Tibial artery (tissue), 4 donors: Measurements from ENCODE around the gene CD200R1L.

Experiments used
- DNase-seq, 2 donors: peaks; one replicate each; pipeline ENCODE4 v3.0.0-alpha.2; 2019
- H3K27ac ChIP-seq, 2 donors: fragments of 200-600 bp; sonication (generic) in 1 of 2; 1 replicate in 1 of 2; 2 replicates in 1 of 2; pipeline ENCODE4 v1.5.1; 2018 to 2019; ENCODE audit warnings: mild to moderate bottlenecking in 1 of 2
- H3K27me3 ChIP-seq, 2 donors: fragments of 200-600 bp; sonication (generic) in 1 of 2; one replicate each; pipeline versions ENCODE4 v1.5.1 to v1.6.0; 2016 to 2019
- H3K36me3 ChIP-seq, 3 donors: fragments of 200-600 bp; sonication (generic) in 2 of 3; one replicate each; pipeline ENCODE4 v1.5.1; 2016 to 2019; ENCODE audit warnings: mild to moderate bottlenecking in 2 of 3
- H3K4me1 ChIP-seq, 4 donors: fragments of 200-600 bp; sonication (generic) in 2 of 4; 1 replicate in 3 of 4; 2 replicates in 1 of 4; pipeline ENCODE4 v1.5.1; 2016 to 2019
- H3K4me3 ChIP-seq, 2 donors: fragments of 200-600 bp; sonication (generic) in 1 of 2; 1 replicate in 1 of 2; 2 replicates in 1 of 2; pipeline ENCODE4 v1.5.1; 2018 to 2019; ENCODE audit warnings: mild to moderate bottlenecking in 2 of 2
- H3K9me3 ChIP-seq, 3 donors: fragments of 200-600 bp; sonication (generic) in 1 of 3; one replicate each; pipeline ENCODE4 v1.5.1; 2016 to 2019
- CTCF ChIP-seq, 2 experiments: fragments of 200-600 bp in 1 of 2; fragments of 450-650 bp in 1 of 2; IDR thresholded peaks; one replicate each; pipeline ENCODE4 v1.5.1; 2017 to 2019; ENCODE audit warnings: antibody characterized with exemption in 2 of 2, mild to moderate bottlenecking in 1 of 2, moderate library complexity in 1 of 2
- intact Hi-C: fragments of 100-400 bp; cut with DNase I; formaldehyde crosslinking; loops from one replicate; pipeline ENCODE4 v1.15.0; 2023; ENCODE audit warnings: low total_unique reads

CD200R1L gene

GRCh38 chr3:112789787-112790186, 56.9 kb downstream of the CD200R1L start:
- Histone ChIP-seq H3K4me1 (no peaks in the 10 kb centered on the region), H3K9me3 (peaks cover 0 to 4% (median 3%) of the 10 kb centered on the region in 3 donors), H3K27ac (no peak overlapping the region)

GRCh38 chr3:112786881-112787579, 59.6 kb downstream of the CD200R1L start:
- TF ChIP-seq CTCF (IDR thresholded peaks at IDR 0.05), result no peak
- no peaks in the 10 kb centered on the region for H3K36me3 ChIP-seq
- intact Hi-C loops, result no loop called here
- H3K4me3 ChIP-seq, result no peak overlapping the region
- H3K4me1 ChIP-seq, result no peaks in the 10 kb centered on the region
- peaks cover 0 to 4% (median 3%) of the 10 kb centered on the region in 3 donors for H3K9me3 ChIP-seq
- H3K27me3 ChIP-seq, result no peaks in the 10 kb centered on the region
- no peak overlapping the region for H3K27ac ChIP-seq
- DNase-seq, result no peak

More at GRCh38 chr3:112789787-112790186, 56.9 kb downstream of the CD200R1L start:
- intact Hi-C loops, result no loop called here
- no peaks in the 10 kb centered on the region for H3K36me3 ChIP-seq
- DNase-seq, result no peak
- no peak for TF ChIP-seq CTCF (IDR thresholded peaks at IDR 0.05)
- H3K4me3 ChIP-seq, result no peak overlapping the region
- H3K27me3 ChIP-seq, result no peaks in the 10 kb centered on the region

- Histone ChIP-seq H3K27ac (no peak overlapping the region), H3K27me3 (no peaks in the 10 kb centered on the region), H3K36me3 (no peaks in the 10 kb centered on the region), H3K4me3 (no peak overlapping the region), H3K9me3 (peaks cover 0 to 4% (median 3%) of the 10 kb centered on the region in 3 donors), H3K4me1 (no peaks in the 10 kb centered on the region)
- intact Hi-C loops, result no loop called here
- no peak for TF ChIP-seq CTCF (IDR thresholded peaks at IDR 0.05)
- no peak for DNase-seq
These were observed 60.6 kb downstream of the CD200R1L start for GRCh38 chr3:112786002-112786590.

GRCh38 chr3:112785321-112786001, 61.2 kb downstream of the CD200R1L start:
- intact Hi-C loops, result no loop called here
- Histone ChIP-seq H3K9me3 (peaks cover 0 to 4% (median 3%) of the 10 kb centered on the region in 3 donors), H3K27ac (no peak overlapping the region), H3K27me3 (no peaks in the 10 kb centered on the region), H3K4me3 (no peak overlapping the region), H3K36me3 (no peaks in the 10 kb centered on the region), H3K4me1 (peaks cover 0 to 5% (median 0%) of the 10 kb centered on the region in 4 donors)
- DNase-seq, result no peak
- no peak for TF ChIP-seq CTCF (IDR thresholded peaks at IDR 0.05)

- no peak overlapping the region for H3K4me3 ChIP-seq
- no peak for TF ChIP-seq CTCF (IDR thresholded peaks at IDR 0.05)
- H3K27ac ChIP-seq, result no peak overlapping the region
- peaks cover 0 to 4% (median 0%) of the 10 kb centered on the region in 3 donors for H3K9me3 ChIP-seq
- DNase-seq, result no peak
- intact Hi-C loops, result no loop called here
- no peaks in the 10 kb centered on the region for H3K27me3 ChIP-seq
- no peaks in the 10 kb centered on the region for H3K36me3 ChIP-seq
- H3K4me1 ChIP-seq, result peaks cover 0 to 34% (median 6%) of the 10 kb centered on the region in 4 donors
These were observed 64.2 kb downstream of the CD200R1L start for GRCh38 chr3:112782491-112782890.
